Activated CD4-positive, alpha-beta T cell treated with anti-CD3 and anti-CD28 coated beads, Interleukin-2, amount 50 U/mL, for 48 hours (primary cell): ENCODE data around the gene CYP8B1.
"Not testable (repeated sequence)": the region's sequence is repeated elsewhere in the genome, so short reads cannot be mapped to it uniquely, and the experiment has no call there.

Source experiments
- DNase-seq, 2 experiments: peaks; one replicate each; pipeline ENCODE4 v3.0.0-alpha.2; 2020

CYP8B1 gene

DNA sequence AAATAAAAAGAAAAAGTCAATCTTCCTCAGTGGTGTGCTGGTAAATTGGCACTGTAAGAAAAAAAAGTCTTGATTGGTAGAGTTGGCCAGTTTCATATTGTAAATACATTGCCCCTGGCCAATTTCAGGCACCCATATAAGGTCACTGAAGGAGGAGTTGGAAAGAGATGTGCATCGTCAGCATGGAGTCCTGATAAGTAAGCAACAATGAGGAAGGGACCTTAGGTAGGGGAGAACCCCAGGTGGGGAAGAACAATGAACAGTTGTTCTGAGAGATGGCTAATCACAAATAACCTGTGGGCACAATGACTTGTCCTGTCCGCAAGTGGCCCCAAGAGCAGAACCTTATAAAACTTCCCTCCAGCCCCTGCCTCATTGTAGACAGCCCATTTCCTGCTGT, 8.6 kb upstream of the CYP8B1 start:
- DNase-seq: no peak

DNA sequence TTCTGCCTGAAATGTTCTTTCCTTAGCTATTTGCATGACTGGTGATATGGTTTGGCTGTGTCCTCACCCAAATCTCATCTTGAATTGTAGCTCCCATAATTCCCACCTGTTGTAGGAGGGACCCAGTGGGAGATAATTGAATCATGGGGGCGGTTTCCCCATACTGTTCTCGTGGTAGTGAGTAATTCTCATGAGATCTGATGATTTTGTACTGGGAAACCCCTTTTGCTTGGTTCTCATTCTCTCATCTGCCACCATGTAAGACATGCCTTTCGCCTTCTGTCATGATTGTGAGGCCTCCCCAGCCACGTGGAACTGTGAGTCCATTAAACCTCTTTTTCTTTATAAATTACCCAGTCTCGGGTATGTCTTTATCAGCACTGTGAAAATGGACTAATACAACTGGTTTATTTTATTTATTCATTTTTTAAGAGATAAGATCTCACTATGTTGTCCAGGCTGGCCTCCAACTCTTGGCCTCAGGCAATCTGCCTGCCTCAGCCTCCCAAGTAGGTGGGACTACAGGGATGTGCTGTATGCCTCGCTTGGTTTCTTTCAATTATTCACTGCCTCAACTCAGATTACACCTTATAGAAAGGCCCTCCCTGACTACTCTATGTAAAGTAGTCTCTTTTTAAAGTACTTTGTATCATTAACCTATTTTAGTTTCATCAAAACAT, 7.7 kb upstream of the CYP8B1 start:
- not testable (repeated sequence) for DNase-seq

DNA sequence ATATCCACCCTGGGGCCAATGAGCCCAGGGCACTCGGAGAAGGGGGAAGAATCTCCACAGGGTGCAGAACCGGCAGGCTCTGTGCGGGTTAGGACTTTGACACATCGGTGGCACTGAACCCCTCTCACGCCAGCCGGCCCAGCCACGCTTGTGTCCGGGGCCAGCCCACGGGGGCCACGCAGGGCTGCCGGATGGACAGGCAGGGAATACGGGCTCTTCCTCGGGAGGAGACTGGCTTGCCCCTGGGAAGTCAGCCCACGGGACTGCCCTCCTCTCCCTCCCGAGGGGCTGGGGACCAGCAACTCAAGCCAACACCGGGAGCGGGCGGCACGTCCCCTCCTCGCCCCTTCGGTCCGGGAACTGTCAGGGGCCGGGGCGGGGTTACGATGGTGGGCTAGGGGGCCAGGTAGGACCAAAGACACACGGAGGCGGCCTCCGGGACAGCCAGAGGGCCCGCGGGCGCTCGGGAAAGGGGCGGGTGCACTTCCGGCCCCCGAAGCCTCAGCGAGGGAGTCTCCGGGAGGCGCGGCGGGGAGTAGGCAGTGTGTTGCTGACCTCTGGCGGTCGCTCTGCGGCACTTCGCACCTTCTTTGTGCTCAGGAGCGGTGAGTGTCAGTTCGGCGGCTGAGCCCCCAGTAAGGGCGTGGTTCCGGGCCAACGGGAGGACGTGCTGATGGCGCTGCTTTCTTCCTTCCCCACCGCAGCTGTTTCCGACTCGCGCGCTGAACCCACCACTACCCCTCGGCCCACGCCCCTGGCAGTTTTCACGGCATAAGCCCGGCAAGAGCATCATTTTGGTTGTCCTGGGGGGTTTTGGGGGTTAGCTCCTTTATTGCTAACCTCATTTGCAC, 5.1 kb upstream of the CYP8B1 start:
- peak; percentile 87 to 90 for DNase-seq

DNA sequence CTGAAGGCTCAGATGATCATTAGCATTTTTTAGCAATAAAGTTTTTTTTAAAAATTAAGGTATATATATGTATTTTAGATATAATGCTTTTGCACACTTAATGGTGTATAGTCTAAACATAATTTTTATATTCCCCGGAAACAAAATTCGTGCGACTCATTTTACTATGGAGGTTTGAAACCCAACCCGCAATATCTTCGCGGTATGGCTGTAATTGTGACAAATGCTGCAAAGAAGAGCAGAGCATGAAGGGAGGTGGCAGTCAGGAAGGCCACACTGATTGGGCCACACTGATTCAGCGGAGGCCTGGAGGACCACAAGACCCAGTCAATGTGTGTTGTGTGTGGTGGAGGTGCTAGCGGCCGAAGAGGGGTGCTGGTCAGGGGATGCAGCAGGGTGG, 4.5 kb upstream of the CYP8B1 start:
- DNase-seq: no peak

DNA sequence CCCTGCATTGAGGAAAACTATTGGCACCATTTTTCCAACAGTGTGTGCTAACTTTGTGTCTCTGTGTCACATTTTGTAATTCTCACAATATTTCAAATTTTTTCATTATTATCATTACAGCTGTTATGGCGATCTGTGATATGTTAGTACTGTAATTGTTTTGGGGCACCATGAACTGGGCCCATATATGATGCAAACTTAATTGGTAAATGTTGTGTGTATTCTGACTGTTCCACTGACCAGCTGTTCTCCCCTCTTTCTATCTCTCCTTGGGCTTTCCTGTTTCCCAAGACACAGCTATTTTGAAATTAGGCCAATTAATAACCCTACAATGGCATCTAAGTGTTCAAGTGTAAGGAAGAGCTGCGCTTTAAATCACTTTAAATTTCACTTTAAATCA, 2.2 kb upstream of the CYP8B1 start:
- DNase-seq: no peak

DNA sequence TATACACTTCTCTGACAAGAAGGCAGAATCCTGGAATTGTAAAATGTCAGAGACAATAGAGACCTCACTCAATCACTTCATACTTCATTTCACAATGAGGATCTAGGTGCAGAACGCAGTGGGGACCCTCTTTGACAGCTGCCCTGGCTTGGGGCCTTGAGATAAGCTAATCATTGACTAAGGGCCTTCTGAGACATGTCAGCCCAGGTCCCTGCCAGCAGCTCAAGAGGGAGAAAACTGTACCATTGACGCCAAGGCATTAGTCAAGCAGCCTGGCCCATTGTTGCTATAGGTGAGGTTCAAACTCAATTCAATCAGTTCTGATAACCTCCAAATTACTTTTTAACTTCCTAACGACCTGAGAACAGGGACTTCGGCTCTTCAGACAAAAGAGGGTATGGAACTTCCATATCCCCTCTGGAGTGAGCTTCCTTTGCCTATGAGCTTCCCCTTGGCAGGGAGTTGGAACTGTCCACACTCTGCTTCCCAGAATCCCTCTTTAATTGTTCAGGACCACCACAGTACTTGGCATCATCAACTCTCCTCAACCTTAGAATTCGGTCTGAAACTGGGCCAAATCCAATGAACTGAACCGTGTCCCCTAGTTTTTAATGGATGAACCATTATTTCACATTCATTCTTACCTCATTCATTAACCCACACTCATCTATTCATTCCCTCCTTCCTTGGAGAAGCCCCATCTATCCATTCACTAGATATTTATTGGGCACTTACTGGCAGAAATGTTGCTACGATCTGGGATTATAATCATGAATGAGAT, 1.5 kb upstream of the CYP8B1 start:
- DNase-seq: no peak

DNA sequence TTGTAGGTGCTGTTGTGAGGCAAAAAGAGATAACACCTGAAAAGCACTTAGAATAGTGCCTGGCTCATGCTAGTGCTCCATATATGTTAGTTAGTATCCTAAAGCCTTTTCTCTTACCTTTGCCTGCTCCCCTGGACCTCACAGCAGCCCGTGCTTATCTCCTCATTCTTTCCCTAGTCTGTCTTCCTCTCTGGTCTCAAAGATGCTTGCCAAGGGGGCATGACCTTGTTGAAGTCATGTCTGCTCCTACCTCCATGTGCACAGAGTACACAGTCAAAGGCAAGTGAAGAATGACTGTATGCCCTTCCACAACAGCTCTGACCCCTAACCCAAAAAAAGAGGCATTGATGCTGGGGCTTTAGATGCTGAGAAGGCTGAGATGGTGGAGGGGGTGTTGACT, 722 bp upstream of the CYP8B1 start:
- no peak for DNase-seq

DNA sequence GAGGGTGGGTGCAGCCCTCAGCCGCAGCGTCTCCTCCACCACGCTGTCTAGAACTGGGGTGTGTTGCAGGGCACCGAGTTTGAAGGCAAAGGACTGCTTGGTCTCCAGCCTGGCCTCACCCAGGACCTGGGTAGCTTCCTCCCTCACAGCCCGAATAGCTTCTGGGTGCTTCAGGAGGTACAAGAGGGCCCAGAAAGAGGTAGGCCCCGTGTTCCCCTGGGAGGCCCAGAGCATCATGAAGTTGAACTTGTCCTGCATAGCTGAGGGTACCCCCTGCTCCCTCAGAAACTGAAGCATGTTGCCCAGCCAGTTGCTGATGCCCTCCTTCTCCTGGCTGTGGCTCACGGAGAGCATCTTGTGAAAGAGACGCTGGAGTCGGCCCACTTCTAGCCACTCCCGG, 930 bp downstream of the CYP8B1 start:
- DNase-seq: no peak

DNA sequence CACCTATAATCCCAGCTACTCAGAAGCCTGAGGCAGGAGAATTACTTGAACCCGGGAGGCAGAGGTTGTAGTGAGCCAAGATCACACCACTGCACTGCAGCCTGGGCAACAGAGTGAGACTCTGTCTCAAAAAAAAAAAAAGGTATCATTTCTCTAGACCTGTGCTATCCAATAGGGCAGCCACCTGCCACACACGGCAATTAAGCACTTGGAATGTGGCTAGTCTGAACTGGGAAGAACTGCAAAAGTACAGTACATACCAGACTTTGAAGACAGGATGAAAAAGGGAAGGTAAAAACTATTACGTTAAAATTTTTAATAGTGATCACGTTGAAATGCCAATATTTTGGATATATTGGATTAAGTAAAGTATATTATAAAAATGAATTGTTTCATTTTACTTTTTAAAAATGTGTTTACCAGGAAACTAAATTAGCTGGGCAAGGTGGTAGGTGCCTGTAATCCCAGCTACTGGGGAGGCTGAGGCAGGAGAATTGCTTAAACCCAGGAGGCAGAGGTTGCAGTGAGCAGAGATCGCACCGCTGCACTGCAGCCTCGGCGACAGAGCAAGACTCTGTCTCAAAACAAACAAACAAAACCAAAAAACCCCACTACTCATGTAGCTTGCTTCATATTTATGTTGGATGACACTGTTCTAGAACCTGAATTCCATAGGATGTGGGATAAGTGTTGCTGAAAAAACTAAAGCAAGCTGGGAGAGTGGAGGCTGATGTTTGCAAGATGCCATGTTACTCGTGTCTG, 2.3 kb downstream of the CYP8B1 start:
- no peak for DNase-seq

DNA sequence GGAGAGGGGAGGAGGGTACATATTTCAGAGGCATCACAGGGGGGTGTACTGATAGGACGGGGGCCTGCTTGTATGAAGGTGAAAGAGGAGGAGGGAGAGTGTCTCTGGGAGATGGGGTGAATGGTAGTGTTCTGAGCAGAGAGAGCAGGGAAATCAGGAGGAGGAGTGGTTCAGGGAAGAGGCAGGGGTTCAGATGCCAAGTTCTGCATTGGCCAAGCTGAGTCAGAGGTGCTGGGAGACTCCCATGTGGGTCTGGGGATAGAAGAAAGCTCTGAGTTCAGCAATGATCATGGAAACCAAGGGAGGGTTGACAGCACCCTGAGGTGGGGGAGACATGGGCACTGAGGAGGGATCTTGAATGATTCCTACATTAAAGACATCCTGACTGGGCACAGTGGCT, 3.0 kb downstream of the CYP8B1 start:
- no peak for DNase-seq

DNA sequence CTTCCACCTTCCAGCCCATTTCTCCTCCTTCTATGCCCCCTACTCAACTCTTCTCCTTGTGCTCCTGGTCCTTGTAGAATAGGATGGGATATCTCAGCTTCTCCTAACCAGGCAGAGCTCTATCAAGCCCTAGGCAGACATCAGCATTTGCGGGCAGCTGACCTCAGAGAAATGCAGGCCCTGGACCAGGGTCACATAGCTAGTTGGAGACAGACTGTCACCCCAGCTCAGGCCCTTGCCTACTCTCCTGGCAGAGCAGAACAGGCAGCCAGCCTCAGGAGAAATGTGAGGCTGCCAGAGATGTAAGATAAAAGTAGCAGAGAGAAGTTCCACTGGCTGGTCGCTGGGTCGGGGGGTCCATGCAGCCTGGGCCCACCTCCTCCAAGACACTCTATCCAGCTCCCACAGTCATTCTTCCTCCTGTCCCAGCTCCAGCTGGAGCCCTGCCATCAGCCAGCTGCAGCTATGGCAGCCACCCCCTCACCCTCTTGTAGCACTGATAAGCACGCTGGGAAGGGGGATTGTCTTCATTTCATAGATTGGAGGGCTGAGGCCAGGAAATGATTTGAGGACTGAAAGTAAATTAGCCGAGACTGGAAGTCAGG, 4.0 kb downstream of the CYP8B1 start:
- no peak for DNase-seq

DNA sequence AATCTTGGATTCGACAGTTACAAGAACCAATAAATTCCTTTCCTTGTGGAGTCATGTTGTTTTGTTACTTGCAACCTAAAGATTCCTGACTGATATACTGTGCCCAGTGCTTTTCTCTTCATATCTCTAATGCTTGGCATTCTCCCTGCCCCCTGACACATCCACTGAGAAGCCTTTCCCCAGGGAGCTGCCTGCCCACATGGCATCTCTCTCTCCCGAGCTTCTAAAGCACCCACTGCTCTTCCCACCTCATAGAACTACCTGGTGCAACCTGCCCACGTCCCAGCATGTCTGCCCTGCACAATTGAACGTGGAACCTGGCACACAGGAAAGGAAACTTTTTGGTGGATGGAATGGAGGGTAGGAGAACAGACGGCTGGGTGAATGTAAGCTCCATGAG, 6.8 kb downstream of the CYP8B1 start:
- DNase-seq: no peak

DNA sequence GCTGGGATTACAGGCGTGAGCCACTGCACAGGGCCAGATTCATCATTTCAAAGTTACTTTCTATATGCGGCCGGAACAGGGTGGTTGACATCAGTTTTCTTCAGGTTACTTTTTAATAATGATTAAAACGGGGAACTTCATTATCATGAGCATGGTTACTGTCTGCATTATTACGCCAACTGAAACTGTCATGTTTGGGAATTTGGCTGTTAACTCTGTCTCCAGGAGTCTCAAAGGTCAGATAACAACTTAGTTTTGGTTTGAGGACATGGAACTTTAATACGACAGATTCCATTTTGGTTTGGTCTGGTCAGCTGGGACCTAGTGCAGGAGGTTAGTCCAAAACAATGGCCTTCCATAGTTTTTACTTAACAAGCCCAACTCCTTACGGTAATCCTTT, 8.5 kb downstream of the CYP8B1 start:
- no peak for DNase-seq

DNA sequence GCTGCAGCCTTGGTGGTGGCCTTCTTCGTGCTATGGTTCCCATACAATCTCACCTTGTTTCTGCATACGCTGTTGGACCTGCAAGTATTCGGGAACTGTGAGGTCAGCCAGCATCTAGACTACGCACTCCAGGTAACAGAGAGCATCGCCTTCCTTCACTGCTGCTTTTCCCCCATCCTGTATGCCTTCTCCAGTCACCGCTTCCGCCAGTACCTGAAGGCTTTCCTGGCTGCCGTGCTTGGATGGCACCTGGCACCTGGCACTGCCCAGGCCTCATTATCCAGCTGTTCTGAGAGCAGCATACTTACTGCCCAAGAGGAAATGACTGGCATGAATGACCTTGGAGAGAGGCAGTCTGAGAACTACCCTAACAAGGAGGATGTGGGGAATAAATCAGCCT, 10.4 kb downstream of the CYP8B1 start:
- no peak for DNase-seq

DNA sequence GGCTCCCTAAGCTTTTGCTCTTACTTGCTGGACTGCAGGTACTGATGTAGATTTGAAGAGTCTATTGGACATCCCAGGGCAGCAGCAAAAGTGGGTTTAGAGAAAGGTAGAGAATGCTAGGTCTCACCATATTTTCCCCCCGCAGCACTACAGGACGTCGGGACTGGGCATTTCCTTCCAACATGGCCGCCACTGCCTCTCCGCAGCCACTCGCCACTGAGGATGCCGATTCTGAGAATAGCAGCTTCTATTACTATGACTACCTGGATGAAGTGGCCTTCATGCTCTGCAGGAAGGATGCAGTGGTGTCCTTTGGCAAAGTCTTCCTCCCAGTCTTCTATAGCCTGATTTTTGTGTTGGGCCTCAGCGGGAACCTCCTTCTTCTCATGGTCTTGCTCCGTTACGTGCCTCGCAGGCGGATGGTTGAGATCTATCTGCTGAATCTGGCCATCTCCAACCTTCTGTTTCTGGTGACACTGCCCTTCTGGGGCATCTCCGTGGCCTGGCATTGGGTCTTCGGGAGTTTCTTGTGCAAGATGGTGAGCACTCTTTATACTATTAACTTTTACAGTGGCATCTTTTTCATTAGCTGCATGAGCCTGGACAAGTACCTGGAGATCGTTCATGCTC, 11.2 kb downstream of the CYP8B1 start:
- no peak for DNase-seq

DNA sequence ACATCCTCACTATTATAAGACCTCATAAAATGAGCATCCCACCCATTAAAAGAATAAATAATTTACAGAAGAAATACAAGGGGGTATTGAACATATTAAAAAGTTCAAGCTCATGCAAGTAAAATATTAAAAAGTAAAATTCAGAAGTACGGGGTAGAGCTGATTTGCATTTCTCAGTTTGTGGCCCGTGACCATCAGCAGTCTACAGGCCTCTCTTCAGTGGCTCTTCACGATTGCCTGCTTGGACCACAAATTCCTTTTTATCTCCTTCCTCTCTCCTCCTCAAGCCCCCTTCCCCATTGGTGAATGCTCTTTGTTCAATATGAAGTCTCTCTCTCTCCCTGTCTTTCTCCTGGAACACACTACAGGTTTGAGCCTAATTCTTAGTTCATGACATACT, 19.1 kb downstream of the CYP8B1 start:
- DNase-seq: no peak

DNA sequence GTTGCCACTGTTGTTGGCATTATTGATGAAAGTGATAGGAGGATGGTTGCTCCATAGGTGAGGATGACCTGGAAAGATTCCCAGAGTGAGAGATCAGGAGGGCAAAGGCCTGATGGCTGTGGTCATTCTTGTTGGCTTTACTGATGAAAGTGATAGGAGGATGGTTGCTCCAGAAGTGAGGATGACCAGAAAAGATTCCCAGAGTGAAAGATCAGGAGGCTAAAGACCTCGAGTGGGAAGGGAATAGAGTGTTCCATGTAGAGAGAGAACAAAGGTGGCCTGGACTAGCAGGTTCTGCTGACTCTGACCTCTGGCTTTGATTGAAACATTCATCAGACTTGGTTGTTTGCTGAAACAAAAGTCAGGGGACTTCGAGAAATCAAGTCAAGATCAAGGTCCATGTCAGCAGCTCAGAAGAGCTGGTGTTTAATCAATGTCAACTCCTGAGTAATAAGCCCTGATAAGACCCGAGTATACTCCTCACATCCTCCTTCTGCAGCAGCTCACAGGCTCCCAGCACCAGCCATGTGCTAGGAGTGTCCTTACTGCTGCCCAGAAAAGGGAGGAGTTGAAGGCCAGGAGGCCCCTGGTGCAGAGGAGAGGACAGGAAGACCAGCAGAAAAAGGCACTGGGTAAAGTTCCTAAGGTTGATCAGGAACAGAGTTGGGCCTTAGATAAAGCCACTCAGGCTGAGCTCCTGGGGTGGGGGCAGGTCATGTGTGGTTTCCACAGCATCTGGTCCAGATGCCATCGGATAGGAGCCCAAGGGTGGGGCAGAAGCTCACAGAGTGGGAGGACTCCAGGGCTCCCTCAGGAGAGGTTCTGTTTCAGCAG, 19.9 kb downstream of the CYP8B1 start:
- no peak for DNase-seq

DNA sequence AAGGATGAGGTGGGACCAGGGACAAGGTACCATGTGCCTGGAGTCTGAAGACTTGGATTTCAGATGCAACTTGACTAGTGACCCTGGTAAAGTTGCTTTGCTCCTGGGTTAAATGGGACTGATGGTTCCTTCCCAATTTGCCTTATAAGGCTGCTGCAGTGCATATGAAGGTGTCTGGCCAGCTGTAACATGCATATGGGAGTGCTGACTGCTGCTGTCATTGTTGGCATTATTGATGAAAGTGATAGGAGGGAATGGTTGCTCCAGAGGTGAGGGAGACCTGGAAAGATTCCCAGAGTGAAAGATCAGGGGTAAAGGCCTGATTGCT, 20.5 kb downstream of the CYP8B1 start:
- no peak for DNase-seq

DNA sequence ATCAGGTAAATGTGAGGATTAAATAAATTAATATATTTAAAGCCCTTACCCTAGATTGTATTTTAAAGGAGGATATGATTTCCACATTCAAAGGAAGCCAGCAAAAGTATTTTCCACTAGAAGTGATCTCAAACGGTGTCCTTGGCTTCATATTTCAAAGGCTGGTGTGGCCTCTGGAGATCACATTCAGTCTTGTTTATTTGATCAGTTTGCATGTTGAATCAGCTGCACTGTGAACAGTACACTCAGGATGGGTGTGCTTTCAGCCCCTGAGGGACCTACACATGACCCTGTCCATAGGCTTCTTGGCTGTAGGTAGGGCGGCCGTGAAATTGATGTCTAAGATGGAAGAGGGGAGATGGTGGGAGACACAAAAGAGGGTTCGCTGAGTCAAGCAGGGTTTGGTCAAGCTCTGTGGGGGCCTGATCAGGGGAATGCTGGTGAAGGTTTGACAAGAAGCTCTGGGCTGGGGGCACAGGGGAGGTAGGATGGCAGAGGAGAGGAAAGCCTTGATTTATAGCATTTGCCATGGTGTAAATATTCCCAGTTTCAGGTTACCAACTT, 21.9 kb downstream of the CYP8B1 start:
- DNase-seq: no peak

DNA sequence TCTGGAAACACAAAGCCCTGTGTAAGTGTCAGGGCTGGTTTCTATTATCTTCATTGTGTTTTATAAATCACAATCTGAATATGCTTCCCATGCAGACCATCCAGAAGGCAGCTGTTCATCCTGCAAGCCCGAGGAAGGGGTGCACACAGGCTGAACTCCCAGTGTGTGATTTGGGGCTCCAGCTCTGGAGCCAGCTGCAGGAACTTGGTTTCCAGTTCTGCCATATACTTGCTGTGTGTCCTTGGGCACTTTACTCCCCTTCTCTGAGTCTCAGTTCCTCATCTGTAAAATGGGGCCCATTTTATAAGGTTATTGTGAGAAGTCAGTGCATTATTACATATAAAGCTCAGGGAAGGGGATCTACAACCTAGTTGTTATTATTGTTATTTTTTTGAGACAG, 22.6 kb downstream of the CYP8B1 start:
- no peak for DNase-seq

DNA sequence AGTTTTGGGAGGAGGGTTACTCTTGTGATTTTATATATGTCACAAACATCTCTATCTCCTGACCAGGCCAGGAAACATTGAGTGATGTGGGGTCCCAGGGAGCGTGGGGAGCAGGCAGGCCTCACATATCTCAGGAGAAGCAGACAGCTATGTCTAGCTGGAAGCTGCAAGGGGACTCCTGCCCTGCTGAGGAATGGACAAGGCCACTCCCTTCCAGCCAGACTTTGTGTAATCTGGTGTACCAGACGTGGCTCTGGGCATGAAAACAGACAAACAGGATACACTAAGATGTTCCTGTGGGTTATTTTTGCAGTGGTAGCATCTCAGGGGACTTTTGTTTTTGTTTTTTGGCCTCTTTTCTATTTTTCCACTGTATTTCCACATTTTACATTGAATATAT, 23.2 kb downstream of the CYP8B1 start:
- no peak for DNase-seq
